Measurements from ENCODE around the gene KLHL41. TPM values are rescaled to one million over a fixed set of nuclear protein-coding genes. Genes with fewer than 3 reads are reported as not detected.
A peak's percentile ranks its signal among the peaks of the same experiment; 100 is the strongest.

Gene KLHL41
- total and polyA plus RNA-seq, 2 of the 13 experiments (the other 11 are each of a cell fraction or from before 2014, with no cell fraction given): 0.07 to 0.31 TPM

DNA sequence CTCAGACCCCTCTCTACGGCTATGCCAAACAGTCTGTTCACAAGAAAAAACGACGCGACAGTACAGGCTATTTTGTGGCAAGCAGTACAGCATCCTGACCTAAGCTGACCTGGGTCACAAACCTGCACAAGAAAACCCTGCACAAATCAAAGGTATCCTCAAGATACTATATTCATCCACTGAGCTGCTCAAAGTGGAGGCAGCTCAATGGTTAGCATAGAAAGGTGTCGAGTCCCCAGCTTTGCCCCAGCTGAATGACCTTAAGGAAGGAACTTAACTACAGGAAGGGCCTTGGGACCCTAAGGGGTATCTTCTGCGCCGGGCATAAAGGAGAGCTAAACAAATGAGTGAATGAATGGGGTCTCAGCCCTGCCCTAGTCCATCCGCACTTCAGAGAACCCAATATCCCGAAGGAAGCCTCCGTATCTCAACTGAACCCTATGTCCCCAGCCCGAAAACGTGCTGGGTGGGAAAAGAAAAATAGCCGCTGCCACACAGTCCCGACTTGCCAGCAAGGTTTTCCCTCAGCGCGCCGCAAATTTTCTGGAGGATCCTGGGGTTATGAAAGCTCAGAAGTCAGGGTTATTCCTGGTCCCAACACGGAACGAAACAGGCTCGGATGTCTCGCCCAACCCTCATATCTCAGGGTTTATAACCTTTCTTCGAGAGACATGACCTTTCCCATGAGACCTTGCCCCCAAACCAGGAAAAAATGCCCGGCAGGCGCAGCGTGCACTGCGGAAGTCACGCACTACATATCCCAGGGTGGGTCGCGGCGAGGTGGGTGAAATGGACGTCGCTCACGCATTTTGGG, 63.9 kb downstream of the KLHL41 start, which contains the start of gene FASTKD1 (continued):
- TF ChIP-seq, protein P1, sequence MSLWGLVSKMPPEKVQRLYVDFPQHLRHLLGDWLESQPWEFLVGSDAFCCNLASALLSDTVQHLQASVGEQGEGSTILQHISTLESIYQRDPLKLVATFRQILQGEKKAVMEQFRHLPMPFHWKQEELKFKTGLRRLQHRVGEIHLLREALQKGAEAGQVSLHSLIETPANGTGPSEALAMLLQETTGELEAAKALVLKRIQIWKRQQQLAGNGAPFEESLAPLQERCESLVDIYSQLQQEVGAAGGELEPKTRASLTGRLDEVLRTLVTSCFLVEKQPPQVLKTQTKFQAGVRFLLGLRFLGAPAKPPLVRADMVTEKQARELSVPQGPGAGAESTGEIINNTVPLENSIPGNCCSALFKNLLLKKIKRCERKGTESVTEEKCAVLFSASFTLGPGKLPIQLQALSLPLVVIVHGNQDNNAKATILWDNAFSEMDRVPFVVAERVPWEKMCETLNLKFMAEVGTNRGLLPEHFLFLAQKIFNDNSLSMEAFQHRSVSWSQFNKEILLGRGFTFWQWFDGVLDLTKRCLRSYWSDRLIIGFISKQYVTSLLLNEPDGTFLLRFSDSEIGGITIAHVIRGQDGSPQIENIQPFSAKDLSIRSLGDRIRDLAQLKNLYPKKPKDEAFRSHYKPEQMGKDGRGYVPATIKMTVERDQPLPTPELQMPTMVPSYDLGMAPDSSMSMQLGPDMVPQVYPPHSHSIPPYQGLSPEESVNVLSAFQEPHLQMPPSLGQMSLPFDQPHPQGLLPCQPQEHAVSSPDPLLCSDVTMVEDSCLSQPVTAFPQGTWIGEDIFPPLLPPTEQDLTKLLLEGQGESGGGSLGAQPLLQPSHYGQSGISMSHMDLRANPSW (CRISPR knock-in tag; IDR thresholded peaks at IDR 0.05; ENCODE audit: borderline replicate concordance): peak; percentile 64; the same call in 1 of the 2 replicates
- TF ChIP-seq, protein P2, sequence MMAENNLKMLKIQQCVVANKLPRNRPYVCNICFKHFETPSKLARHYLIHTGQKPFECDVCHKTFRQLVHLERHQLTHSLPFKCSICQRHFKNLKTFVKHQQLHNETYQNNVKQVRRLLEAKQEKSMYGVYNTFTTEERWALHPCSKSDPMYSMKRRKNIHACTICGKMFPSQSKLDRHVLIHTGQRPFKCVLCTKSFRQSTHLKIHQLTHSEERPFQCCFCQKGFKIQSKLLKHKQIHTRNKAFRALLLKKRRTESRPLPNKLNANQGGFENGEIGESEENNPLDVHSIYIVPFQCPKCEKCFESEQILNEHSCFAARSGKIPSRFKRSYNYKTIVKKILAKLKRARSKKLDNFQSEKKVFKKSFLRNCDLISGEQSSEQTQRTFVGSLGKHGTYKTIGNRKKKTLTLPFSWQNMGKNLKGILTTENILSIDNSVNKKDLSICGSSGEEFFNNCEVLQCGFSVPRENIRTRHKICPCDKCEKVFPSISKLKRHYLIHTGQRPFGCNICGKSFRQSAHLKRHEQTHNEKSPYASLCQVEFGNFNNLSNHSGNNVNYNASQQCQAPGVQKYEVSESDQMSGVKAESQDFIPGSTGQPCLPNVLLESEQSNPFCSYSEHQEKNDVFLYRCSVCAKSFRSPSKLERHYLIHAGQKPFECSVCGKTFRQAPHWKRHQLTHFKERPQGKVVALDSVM (CRISPR knock-in tag; IDR thresholded peaks at IDR 0.05): no peak
- no peak for TF ChIP-seq ZNF660 (CRISPR knock-in tag; IDR thresholded peaks at IDR 0.05; ENCODE audit: borderline replicate concordance, low read depth)
- TF ChIP-seq, protein P3, sequence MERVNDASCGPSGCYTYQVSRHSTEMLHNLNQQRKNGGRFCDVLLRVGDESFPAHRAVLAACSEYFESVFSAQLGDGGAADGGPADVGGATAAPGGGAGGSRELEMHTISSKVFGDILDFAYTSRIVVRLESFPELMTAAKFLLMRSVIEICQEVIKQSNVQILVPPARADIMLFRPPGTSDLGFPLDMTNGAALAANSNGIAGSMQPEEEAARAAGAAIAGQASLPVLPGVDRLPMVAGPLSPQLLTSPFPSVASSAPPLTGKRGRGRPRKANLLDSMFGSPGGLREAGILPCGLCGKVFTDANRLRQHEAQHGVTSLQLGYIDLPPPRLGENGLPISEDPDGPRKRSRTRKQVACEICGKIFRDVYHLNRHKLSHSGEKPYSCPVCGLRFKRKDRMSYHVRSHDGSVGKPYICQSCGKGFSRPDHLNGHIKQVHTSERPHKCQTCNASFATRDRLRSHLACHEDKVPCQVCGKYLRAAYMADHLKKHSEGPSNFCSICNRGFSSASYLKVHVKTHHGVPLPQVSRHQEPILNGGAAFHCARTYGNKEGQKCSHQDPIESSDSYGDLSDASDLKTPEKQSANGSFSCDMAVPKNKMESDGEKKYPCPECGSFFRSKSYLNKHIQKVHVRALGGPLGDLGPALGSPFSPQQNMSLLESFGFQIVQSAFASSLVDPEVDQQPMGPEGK (CRISPR knock-in tag; IDR thresholded peaks at IDR 0.05): peak; percentile 81
- no peak for TF ChIP-seq ZNF562 (CRISPR knock-in tag; IDR thresholded peaks at IDR 0.05; ENCODE audit: borderline replicate concordance)
- TF ChIP-seq, protein P4, sequence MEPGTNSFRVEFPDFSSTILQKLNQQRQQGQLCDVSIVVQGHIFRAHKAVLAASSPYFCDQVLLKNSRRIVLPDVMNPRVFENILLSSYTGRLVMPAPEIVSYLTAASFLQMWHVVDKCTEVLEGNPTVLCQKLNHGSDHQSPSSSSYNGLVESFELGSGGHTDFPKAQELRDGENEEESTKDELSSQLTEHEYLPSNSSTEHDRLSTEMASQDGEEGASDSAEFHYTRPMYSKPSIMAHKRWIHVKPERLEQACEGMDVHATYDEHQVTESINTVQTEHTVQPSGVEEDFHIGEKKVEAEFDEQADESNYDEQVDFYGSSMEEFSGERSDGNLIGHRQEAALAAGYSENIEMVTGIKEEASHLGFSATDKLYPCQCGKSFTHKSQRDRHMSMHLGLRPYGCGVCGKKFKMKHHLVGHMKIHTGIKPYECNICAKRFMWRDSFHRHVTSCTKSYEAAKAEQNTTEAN (CRISPR knock-in tag; conservative IDR thresholded peaks at IDR 0.05): peak; percentile 56; the same call in 1 of the 2 replicates
- 0 out of 2 replicates have a peak, but pooled peaks have one; percentile 27 for TF ChIP-seq ZFP62 (CRISPR knock-in tag; IDR thresholded peaks at IDR 0.05)
- peak in 1 of 2 experiments; percentile 92; a peak in 2 of 4 replicates for TF ChIP-seq KLF16 (CRISPR knock-in tag; IDR thresholded peaks at IDR 0.05)
- no peak for TF ChIP-seq NONO (IDR thresholded peaks at IDR 0.05)
- peak; percentile 89 for TF ChIP-seq NONO (CRISPR knock-in tag; conservative IDR thresholded peaks at IDR 0.05)
- TF ChIP-seq, protein P5, sequence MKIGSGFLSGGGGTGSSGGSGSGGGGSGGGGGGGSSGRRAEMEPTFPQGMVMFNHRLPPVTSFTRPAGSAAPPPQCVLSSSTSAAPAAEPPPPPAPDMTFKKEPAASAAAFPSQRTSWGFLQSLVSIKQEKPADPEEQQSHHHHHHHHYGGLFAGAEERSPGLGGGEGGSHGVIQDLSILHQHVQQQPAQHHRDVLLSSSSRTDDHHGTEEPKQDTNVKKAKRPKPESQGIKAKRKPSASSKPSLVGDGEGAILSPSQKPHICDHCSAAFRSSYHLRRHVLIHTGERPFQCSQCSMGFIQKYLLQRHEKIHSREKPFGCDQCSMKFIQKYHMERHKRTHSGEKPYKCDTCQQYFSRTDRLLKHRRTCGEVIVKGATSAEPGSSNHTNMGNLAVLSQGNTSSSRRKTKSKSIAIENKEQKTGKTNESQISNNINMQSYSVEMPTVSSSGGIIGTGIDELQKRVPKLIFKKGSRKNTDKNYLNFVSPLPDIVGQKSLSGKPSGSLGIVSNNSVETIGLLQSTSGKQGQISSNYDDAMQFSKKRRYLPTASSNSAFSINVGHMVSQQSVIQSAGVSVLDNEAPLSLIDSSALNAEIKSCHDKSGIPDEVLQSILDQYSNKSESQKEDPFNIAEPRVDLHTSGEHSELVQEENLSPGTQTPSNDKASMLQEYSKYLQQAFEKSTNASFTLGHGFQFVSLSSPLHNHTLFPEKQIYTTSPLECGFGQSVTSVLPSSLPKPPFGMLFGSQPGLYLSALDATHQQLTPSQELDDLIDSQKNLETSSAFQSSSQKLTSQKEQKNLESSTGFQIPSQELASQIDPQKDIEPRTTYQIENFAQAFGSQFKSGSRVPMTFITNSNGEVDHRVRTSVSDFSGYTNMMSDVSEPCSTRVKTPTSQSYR (CRISPR knock-in tag; IDR thresholded peaks at IDR 0.05; ENCODE audit: borderline replicate concordance): peak; percentile 73; the same call in 1 of the 2 replicates
- no peak for TF ChIP-seq MED13 (CRISPR knock-in tag; IDR thresholded peaks at IDR 0.05)

All from HepG2 (cell line).